ENCODE measurements around the gene GET4. TPM values are rescaled to one million over a fixed set of nuclear protein-coding genes. Genes with fewer than 3 reads are reported as not detected.

GET4 gene
- total RNA-seq, 1 experiment from 2014 or later, result 36.1 TPM

DNA sequence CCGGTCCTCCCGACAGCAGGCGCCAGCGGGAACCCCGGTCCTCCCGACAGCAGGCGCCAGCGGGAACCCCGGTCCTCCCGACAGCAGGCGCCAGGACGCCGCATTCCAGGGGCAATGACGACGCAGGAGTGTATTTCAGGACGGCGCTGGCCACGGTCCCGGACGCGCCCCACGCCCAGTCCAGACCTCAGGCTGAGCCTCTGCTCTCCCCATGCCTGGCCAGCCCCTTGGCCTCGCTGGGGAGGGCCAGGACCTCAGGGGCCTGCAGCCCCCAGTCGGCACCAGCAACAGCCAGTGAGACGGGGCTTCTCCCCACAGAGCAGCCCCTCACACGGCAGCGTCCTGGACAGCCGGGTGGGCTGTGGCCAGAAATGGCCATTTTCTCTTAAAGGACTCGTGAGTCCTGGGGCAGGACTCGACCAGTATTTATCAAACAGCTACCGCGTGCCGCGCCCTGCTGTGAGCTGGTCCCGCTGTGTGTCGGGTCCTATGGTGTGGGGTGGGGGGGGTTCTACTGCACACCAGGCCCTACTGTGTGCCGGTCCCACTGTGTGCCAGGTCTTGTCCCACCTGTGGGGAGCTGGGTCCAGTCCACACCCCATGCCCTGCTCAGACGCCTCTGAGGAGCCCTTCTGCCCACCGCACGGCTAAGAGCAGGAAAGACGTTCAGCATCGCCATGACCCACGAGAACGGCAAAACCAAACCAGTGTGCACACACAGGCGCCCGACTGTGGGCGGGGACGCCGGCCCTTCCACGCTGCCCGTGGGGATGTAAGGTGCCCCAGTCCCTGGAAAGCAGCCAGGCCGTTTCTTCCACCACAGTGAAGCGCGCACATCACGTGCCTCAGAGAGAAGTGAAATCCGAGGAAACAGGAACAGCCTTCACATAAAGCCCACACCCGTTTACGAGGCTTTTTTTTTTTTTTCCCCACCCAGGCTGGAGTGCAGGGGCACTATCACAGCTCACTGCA, 33.3 kb downstream of the GET4 start:
- Histone ChIP-seq H3K27ac (peak overlapping the region; percentile 57), H3K9me3 (replicated peaks) (no peaks in the 10 kb centered on the region; the same call in 1 of the 2 replicates), H3K4me1 (replicated peaks) (peaks cover 30% of the 10 kb centered on the region), H3K27me3 (replicated peaks) (no peaks in the 10 kb centered on the region), H3K36me3 (no peaks in the 10 kb centered on the region), H3K4me3 (peak overlapping the region; percentile 14; the same call in 1 of the 2 replicates)
- peak; percentile 42 to 71 for DNase-seq (ENCODE audit: low read depth in 1 of 2, low spot score in 2 of 2)

DNA sequence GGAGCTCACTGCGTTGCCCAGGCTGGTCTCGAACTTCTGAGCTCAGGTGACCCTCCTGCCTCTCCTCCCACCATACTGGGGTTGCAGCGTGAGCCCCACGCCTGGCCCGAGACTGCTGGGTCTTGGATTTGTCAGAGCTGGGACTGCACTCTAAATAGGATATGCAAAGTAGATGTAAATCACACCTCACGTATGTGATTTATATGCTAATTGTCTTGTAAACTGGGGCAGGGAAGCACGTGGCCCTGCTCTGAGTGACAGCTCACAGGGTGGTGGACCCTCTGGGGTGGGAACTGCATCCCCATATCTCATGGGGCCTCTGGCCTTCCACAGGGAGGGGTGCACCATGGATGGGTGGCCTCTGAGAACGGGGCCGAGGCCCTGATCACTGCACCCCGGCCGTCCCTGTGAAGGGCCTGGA, 34.1 kb downstream of the GET4 start:
- H3K36me3 ChIP-seq, result no peaks in the 10 kb centered on the region
- no peaks in the 10 kb centered on the region; the same call in 1 of the 2 replicates for H3K9me3 ChIP-seq (replicated peaks)
- H3K27me3 ChIP-seq (replicated peaks), result no peaks in the 10 kb centered on the region
- no peak for DNase-seq (ENCODE audit: low read depth in 1 of 2, low spot score in 2 of 2)
- peaks cover 26% of the 10 kb centered on the region for H3K4me1 ChIP-seq (replicated peaks)
- H3K27ac ChIP-seq, result no peak overlapping the region
- H3K4me3 ChIP-seq, result no peak overlapping the region

DNA sequence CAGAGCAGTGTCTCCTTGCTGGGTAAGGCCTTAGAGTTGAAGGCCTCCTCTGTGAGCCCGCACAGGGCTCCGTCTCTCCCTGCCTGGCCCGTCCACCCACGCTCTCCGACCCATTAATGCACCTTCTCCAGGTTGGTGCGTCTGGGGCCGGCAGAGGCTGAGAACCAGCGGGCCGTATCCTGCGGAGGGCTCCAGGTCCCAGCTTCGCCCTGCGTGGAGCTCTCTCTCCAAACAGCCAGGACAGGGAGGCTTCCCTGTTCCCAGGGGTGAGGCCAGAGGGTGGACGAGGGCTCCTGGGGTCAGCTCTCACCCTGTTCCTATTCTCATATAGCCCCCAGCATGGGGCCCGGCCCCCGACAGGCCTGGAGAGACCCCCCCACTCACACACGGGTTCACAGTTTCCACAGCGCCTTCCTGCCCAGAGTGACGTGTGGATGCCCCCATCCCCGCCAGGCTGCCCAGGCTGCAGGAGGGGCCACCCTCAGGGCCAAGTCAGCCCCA, 34.6 kb downstream of the GET4 start:
- Histone ChIP-seq H3K4me3 (no peak overlapping the region), H3K27me3 (replicated peaks) (no peaks in the 10 kb centered on the region), H3K36me3 (no peaks in the 10 kb centered on the region), H3K4me1 (replicated peaks) (peaks cover 26% of the 10 kb centered on the region), H3K27ac (no peak overlapping the region), H3K9me3 (replicated peaks) (no peaks in the 10 kb centered on the region; the same call in 1 of the 2 replicates)
- no peak for DNase-seq (ENCODE audit: low read depth in 1 of 2, low spot score in 2 of 2)

DNA sequence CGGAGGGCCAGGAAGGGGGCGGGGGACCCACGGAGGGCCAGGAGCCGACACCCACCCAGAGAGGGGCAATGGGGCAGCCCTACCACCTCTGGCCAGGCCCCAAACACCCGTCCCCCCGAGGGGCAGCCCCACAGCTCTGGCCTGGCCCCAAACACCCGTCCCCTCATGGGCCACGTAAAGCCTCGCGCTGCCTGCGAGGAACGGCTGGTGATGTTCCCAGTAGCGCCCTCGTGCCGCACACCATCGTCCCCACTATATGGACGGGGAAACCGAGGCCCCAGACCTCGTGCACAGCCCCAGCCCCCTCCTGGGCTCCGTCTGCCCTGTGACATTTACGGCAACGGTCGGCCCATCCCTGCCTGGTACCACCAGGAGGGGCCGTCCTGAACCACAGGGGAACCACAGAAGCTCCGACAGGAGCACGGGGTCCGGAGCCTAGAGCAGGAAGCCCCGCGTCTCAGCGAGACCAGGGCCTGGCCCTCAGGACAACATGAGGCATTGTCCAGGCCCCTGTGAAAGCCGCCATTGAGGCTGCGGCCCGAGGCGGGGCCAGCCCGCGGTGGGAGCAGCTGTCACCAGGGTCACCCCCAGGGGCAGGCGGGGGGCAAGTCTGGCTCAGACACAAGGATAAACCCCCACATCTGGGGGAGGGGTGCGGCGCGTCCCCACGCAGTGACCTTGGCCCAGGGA, 35.6 kb downstream of the GET4 start:
- peaks cover 26% of the 10 kb centered on the region for H3K4me1 ChIP-seq (replicated peaks)
- no peaks in the 10 kb centered on the region for H3K27me3 ChIP-seq (replicated peaks)
- no peak overlapping the region for H3K27ac ChIP-seq
- H3K9me3 ChIP-seq (replicated peaks), result no peaks in the 10 kb centered on the region; the same call in 1 of the 2 replicates
- H3K4me3 ChIP-seq, result no peak overlapping the region
- no peaks in the 10 kb centered on the region for H3K36me3 ChIP-seq
- DNase-seq (ENCODE audit: low read depth in 1 of 2, low spot score in 2 of 2), result no peak

DNA sequence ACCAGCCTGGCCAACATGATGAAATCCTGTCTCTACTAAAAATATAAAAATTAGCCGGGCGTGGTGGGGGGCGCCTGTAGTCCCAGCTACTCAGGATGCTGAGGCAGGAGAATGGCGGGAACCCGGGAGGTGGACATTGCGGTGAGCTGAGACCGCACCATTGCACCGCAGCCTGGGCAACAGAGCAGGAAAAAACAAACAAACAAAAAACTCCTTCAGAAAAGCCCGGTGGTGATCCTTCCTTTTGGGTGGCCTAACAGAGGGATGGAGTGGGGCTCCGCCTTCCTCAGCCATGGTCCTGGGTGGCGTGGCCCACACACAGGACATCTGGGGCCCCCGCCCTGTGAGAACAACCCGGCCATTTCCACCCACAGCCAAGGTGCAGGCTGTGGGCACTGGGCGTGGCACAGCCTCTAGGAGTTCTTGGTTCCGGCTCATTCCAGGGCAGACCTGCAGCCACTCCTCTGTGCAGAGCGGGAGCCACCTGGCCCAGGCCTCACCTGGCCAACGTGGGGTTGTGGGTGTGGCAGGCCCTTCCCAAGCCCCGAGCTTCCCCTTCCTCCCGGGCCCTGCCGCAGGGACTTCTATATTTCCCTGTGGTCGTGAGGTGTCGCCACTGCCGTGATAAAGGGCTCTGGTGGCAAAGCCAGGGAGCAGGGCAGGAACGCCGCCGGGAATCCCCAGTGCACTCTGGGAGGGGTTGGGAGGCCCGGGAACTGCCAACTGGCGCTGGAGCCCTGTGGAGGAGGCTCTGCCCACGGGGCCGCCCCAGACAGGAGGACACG, 37.6 kb downstream of the GET4 start:
- no peaks in the 10 kb centered on the region; the same call in 1 of the 2 replicates for H3K9me3 ChIP-seq (replicated peaks)
- 0 out of 2 replicates have a peak, but pooled peaks cover 3% of the 10 kb centered on the region for H3K27me3 ChIP-seq (replicated peaks)
- H3K27ac ChIP-seq, result no peak overlapping the region
- no peaks in the 10 kb centered on the region for H3K36me3 ChIP-seq
- H3K4me3 ChIP-seq, result no peak overlapping the region
- H3K4me1 ChIP-seq (replicated peaks), result peaks cover 20% of the 10 kb centered on the region
- peak; percentile 52 to 63 for DNase-seq (ENCODE audit: low read depth in 1 of 2, low spot score in 2 of 2)

DNA sequence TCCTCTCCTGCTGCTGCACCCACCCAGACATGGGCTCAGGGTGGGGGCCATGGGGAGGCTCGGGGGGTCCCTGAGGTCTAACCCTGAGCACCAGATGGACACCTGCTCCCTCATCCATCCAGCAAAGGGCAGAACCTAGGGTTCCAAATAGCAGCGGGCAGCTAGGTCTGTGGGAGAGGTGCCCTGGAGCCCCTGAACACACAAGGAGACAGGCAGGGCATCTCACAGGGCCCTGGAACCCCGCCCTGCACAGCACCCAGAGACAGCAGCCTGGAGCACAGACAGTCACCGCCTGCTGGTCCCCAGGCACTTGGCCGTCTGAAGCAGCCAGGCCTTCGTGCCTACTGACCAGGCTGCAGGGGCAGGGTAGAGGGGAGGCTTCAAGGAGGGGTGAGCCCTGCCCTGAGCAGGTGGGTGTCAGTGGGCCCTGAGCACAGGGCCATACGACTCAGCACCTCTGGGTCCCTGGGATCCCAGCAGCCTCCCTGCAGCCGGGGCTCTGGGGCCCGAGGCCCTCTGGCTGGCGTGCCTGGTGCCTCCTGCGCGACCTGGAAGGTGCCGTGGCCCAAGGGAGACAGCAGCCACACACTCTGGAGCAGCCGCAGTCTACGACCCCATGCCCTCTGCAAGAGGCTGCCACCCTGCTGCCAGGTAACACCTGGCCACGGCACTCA, 38.3 kb downstream of the GET4 start:
- H3K9me3 ChIP-seq (replicated peaks), result no peaks in the 10 kb centered on the region; the same call in 1 of the 2 replicates
- H3K4me1 ChIP-seq (replicated peaks), result peaks cover 16% of the 10 kb centered on the region
- H3K36me3 ChIP-seq, result no peaks in the 10 kb centered on the region
- 0 out of 2 replicates have a peak, but pooled peaks cover 3% of the 10 kb centered on the region for H3K27me3 ChIP-seq (replicated peaks)
- no peak overlapping the region for H3K27ac ChIP-seq
- DNase-seq (ENCODE audit: low read depth in 1 of 2, low spot score in 2 of 2), result no peak
- no peak overlapping the region for H3K4me3 ChIP-seq

DNA sequence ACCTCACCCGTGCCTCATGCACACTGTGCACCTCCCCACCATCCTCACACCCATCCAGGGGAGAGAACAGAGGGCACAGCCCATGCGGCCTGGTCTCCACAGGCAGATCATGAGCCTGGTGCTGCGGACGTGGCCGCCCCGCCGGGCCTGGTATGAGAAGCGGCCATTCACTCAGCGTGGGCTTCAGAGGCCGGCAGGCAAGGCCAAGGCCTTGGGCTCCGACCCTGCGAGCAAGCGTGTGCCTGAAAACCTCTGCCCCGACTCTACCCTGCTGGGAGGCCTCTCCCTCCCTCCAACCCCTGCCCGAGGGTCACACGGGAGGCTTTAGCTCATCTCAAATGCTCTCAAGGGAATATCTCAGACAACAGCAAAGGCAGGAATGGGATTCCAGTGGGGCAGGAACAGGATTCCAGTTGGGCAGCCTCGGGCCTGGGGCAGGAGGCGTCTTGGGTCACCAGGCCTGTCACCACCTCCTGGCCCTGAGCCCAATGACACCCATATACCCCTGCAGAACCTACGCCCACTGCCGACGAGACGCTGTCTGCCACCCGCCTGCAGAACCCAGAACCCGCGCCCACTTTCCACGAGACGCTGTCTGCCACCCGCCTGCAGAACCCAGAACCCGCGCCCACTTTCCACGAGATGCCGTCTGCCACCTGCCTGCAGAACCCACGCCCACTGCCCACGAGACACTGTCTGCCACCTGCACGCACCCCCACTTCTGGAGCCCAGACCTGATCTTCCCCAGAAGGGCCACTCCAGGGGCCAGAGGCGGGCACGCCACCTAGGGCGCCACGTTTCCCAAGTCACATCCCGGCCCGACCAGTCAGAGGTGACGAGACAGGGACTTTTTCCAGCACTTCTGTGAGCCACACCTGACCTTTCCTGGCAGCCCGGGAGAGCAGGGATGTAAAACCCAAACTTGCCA, 39.2 kb downstream of the GET4 start:
- no peak for DNase-seq (ENCODE audit: low read depth in 1 of 2, low spot score in 2 of 2)
- Histone ChIP-seq H3K36me3 (no peaks in the 10 kb centered on the region), H3K27ac (no peak overlapping the region), H3K27me3 (replicated peaks) (0 out of 2 replicates have a peak, but pooled peaks cover 3% of the 10 kb centered on the region), H3K9me3 (replicated peaks) (no peaks in the 10 kb centered on the region), H3K4me3 (no peak overlapping the region), H3K4me1 (replicated peaks) (peaks cover 14% of the 10 kb centered on the region)

DNA sequence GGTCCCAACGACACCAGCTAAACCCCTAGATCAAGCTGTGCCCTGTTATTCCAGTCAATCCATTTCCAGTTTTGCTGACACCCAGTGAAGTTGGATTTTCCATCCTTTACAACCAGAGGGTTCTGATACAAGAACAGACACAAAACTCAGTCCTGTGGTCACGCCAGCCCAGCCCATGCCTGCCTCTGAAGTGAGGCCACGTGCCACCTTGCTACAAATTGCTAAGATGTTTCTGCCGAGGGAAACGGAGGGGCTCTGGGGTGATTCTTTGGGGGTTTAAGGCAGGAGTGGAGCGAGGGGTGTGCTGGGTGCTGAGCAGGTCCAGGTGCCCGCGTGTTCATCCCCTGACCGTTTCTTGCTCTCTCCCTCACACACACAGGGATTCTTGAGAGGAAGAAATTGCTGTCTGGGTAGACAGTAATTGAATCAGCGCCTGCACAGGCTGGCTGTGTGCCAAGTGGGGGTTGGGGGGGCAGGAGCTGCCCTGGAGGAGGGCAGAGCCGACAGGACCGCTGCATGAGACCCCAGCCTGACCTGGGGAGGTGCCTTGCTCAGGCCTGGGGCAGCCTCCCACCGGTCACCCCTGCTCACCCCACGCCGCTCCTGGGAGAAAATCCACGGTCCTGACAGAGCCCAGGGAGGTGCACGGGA, 40.1 kb downstream of the GET4 start:
- H3K36me3 ChIP-seq, result no peaks in the 10 kb centered on the region
- H3K9me3 ChIP-seq (replicated peaks), result no peaks in the 10 kb centered on the region
- no peak overlapping the region for H3K4me3 ChIP-seq
- no peak overlapping the region for H3K27ac ChIP-seq
- no peak for DNase-seq (ENCODE audit: low read depth in 1 of 2, low spot score in 2 of 2)
- H3K4me1 ChIP-seq (replicated peaks), result peaks cover 14% of the 10 kb centered on the region
- H3K27me3 ChIP-seq (replicated peaks), result 0 out of 2 replicates have a peak, but pooled peaks cover 3% of the 10 kb centered on the region

DNA sequence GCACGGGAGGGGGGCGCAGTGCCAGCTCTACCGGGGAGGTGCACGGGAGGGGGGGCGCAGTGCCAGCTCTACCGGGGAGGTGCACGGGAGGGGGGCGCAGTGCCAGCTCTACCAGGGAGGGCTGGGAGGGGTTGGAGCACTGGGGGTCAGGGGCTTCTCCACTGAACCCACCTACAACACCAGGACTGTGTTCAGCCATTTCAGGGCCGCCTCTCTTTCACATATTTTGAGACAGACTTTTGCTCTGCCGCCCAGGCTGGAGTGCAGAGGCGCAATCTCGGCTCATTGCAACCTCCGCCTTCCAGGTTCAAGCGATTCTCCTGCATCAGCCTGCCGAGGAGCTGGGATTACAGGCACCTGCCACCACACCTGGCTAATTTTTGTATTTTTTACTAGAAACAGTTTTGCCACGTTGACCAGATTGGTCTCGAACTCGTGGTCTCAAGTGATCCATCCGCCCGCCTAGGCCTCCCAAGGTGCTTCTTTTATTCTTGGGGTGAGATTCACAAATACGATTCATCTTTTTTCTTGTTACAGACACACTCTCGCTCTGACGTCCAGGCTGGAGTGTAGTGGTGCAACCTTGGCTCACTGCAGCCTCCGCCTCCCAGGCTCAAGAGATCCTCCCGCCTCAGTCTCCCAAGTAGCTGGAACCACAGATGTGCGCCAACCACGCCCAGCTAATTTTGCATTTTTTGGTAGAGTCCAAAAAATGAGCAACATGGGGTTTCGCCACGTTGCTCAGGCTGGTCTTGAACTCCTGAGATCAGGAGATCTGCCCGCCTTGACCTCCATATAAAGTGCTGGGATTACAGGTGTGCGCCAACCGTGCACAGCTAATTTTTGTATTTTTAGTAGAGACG, 41.1 kb downstream of the GET4 start:
- Histone ChIP-seq H3K4me1 (replicated peaks) (peaks cover 14% of the 10 kb centered on the region), H3K9me3 (replicated peaks) (no peaks in the 10 kb centered on the region), H3K4me3 (no peak overlapping the region), H3K27ac (no peak overlapping the region), H3K27me3 (replicated peaks) (0 out of 2 replicates have a peak, but pooled peaks cover 3% of the 10 kb centered on the region), H3K36me3 (no peaks in the 10 kb centered on the region)
- no peak for DNase-seq (ENCODE audit: low read depth in 1 of 2, low spot score in 2 of 2)

DNA sequence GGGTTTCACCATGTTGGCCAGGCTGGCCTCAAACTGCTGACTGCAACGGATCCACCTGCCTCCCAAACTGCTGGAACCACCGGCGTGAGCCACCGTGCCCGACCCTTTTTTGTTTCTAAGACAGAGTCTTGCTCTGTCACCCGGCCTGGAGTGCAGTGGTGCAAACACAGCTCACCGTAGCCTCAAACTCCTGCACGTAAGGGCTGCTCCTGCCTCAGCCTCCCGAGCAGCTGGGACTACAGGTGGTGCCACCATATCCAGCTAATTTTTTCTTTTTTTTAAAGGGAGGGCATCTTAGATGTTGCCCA, 41.7 kb downstream of the GET4 start:
- Histone ChIP-seq H3K36me3 (no peaks in the 10 kb centered on the region), H3K27ac (no peak overlapping the region), H3K27me3 (replicated peaks) (0 out of 2 replicates have a peak, but pooled peaks cover 3% of the 10 kb centered on the region), H3K4me3 (no peak overlapping the region), H3K4me1 (replicated peaks) (peaks cover 17% of the 10 kb centered on the region), H3K9me3 (replicated peaks) (no peaks in the 10 kb centered on the region)
- no peak for DNase-seq (ENCODE audit: low read depth in 1 of 2, low spot score in 2 of 2)

Measured in SJSA1 (cell line).